Myocyte (in vitro differentiated cells): Measurements from ENCODE around the gene IGF2. TPM values are rescaled to one million over a fixed set of nuclear protein-coding genes. Genes with fewer than 3 reads are reported as not detected.

Experiments used
- DNase-seq: peaks from one replicate; pipeline ENCODE4 v3.0.0-alpha.2; 2012; ENCODE audit warnings: low read depth
- microRNA counts: library from miRNA; unstranded; fragments of <30 nt; microRNA quantifications from one replicate; lab custom pipeline; 2016
- microRNA-seq: library from miRNA; unstranded; fragments of <30 nt; microRNA quantifications from one replicate; pipeline ENCODE4, GENCODE V29; 2016
- total RNA-seq: library from RNA; depleted of rRNA; stranded (reverse); fragments of >200 nt; gene quantifications from 2 replicates; pipeline ENCODE4 v1.2.3, GENCODE V29; 2014

Gene IGF2
- total RNA-seq, 1 donor from 2014 or later = 330 TPM

DNA sequence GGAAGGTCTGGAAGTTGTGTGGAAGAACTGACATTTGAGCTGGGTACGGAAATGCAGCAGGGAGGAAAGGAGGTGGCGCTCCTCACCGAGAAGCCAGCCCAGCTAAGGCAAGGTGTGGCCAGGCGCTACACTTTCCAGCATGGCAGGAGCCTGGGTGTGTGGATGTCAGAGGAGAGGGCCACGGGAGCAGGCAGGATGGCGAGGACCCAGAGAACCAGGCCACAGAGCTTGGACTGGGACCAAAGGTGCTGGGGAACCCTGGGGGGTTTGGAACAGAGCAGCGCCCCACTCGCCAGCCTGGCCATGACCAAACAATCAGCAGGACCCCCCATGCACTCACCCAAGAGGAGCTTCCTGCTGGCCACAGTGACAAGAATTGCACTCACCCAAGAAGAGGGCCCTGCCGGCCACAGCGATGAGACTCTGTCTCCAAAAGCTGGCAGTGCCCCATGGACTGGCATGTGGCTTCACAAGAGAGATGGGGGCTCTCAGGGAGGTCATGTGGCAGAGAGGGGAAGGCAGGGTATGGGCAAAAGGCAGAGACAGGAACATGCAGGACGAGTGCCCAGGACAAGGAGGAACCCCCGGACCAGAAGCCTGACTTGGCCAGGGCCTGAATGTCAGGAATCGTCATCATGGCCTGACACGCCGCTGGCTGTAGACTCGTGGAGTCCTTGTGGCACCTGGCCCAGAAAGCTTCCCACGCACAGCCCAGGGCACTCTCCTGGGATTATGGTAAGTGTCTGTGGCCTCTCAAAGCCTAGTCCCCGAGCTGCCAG lies 45.4 kb downstream of the IGF2 start:
- peak; percentile 63 for DNase-seq

DNA sequence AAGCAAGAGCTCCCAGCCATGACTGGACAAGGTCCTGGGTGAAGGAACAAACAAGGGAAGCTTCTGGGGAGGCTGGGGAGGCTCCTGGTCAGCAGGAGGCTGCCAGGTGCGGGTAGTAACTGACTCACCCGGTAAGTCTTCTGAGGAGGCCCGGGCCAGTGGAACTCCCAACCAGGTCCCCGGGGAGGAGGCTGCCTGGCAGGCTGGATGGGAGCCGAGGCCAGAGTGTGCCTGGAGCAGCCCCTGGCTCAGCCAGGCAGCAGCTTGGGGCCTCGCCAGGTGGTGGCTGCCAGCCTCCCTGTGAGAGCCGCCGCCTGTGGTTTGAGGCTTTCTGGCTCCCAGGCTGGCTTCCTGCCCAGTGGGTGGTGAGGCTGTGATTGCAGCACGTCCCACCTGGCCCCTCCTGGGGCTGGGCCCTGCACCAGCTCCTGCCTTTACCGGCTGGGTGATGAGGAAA lies 46.2 kb downstream of the IGF2 start:
- peak; percentile 95 for DNase-seq

DNA sequence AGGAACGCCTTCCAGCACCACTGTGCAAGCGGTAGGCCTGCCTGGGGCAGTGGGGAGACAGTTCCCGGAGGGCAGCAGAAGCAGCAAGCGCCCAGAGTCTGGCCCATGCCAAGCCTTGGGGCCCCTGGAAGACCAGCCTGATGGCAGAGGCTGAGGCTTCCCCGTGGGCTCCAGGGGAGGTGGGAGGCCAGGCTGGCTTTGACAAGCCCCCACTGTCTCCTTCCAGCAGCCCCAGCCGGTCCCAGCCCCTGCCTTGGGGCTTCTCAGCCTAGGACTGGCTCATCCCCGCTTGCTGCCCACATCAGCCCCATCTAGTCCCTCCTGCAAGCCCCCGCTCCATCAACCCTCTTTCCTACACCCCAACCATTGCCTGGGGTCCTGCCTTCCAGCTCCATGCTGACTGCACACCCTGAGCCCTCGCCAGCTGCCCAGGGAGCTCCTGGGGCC lies 46.7 kb downstream of the IGF2 start:
- DNase-seq = no peak

DNA sequence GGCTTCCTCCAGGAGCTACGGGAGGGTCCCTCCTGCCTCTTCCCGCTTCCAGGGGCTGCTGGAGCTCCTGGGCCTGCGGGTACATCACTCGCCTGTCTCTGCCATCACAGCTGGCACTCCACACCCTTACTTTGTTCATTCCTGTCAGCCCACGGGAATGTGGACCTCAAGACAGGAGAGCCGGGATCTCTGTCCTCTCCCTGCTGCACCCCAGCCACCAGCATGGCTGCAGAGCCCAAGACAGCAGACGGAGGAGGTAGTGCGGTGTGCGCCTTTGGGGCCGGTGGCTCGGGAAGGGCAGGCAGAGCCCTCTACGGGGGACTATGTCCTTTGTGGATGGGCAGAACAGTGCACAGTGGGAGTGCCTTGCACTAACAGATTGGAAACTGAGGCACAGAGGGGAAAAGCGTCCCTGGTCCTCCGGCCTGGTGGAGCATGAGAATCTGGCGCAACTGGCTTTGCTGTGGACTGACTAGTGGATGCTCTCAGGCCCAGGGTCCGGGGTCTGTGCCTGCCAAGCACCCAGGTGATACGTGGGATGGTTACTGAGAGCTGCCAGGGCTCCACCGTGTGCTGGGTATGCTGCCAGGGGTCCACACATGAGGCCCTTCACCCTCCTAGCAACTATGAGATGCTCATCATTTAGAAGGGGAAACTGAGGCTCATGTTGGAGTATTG lies 47.3 kb downstream of the IGF2 start:
- DNase-seq = peak; percentile 67

DNA sequence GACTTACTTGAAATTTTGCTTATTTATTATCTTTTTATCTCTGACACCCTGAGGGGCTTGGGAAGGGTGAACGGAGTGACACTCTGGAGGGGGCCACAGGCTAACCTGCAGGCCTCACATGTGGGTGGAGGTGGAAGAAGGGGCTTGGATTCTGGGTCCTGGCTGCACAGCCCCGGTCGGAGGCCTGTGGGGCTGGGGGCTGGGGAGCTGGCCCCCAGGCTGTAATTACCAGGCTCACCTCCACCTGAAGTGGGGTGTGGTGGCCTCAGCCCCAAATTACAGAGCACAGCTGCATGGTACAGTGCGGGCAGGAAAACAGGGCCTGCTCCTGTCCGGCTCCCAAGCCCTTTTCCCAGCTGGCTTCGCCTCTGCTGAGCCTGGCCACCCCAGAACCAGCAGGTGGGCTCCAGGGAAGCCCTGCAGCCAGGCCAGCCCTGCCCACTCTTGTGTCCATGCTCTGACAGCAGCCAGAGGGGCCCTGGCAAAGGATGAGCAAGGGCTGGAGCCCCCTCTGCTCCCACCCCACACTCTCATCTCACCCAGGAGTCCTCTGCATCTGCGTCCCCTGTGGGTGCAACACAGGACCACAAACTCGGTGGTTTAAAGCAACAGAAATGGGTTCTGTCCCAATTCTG lies 48.0 kb downstream of the IGF2 start:
- no peak for DNase-seq

DNA sequence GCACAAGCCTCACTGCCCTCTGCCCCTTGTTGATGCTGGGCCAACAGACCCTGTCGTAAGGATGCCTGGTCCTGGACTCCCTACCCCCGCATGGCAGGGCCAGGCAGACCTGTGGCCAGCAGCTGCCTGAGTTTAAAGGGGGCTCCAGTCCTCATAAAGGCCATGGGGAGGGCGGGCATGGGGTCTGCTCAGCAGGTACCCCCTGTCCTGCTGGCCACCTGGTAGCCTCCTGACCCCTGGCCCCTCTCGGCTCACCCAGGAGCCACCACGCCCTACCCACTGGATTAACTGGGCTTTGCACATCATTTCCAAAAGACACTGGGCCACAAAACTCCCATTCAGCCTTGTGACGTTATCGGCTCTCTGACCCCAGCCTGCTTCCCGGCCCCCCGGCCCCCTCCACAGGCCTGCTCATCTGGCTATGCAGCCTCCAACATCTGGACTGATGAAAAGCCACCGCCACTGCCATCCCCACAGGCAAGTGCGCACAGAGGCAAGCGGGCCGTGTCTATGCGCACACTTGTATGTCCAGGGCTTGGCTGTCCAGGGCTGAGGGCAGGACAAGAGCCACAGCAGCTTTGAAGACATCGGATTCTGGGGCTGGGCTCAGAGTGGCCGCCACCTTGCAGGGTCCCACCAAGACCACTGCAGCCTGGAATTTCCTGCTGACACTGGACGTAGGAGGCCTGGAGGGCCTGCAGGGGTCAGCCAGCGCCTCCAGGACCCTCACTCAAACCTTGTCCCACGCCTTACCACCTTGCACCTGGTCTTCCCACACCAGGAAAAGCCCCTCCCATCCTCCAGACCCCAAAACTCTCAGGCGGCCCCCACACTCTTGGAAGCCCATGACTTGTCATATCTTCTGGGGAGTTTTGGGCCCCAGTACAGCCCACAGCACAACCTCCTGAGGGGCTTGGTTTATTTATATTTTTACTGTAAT lies 48.7 kb downstream of the IGF2 start:
- no peak for DNase-seq

DNA sequence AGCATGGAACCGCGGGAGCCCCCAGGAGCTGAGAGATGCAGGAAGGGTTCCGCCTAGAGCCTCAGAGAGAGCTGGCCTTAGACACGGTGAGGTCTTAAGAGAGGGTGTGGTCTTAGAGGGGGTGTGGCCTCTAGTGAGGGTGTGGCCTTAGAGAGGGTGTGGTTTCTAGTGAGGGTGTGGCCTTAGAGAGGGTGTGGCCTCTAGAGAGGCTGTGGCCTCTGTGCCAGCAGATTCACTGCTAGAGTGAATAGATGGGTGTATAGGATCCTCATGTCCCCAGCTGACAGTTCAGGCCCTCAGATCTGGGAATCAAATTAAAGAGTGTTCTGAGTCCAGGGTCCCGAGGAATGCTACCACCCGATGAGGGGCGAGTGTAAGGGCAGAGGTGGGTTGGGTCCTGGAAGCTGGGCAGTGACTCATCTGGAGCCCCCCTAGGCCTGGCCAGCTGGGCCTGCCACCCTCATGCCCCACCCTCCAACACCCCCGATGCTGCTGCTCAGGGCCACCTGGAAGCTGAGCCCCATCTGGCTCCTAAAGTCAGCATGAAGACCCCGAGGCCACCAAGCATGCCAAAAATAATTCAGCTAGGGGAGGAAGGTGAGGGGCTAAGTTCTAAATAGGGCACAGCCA lies 49.5 kb downstream of the IGF2 start:
- DNase-seq = peak; percentile 14

DNA sequence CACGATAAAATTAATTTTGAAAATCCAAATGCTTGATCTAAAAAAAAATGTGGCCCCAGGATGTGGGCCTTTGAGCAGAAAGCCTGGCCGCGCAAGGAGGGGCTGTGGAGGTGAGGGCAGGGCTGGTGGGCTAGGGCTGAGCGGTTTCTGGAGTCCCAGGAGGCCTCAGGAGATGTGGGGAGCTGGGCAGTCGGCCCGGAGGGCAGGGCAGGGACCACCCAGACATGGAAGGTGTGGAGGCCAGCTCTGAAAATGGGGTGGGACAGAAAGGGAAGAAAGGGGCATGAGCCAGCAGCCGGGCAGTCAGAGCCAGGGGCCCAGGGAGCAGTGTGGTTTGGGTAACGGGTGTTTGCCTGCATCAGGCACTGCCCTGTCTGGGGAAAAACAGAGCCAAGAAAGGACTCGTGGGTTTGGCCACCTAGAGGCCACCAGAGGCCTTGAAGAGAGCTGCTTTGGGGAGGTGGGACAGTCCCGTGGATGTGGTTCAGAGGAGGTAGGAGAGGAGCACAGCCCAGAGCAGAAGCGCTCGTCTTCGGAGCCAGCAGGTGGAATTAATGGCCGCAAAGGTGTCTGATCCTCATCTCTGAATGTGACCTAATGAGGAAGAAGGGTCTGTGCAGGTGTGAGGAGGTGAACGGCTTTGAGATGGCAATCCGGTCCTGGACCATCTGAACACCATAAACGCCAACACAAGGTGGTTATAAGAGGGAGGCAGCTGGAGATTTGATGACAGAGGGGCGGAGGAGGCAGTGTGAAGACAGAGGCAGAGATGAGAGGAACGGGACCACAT lies 50.2 kb downstream of the IGF2 start:
- no peak for DNase-seq

DNA sequence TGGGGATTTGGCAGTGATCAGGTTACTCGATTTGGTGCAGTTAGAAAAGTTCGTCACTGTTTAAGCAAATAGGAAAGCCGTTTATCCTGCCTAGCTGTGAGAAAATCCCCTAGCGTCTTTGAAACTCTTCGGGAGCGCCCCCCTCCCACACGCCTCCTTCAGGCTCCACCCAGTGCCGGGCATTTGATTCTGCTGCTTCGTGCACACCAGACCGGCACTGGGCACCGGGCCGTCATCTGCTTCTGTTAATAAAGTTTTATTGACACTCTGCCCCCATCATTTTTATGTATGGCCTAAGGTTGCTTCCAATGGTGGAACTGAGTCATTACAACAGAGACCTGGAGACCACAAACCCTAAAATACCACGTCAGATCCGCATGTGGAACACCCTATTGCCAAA lies 50.9 kb downstream of the IGF2 start:
- no peak for DNase-seq

DNA sequence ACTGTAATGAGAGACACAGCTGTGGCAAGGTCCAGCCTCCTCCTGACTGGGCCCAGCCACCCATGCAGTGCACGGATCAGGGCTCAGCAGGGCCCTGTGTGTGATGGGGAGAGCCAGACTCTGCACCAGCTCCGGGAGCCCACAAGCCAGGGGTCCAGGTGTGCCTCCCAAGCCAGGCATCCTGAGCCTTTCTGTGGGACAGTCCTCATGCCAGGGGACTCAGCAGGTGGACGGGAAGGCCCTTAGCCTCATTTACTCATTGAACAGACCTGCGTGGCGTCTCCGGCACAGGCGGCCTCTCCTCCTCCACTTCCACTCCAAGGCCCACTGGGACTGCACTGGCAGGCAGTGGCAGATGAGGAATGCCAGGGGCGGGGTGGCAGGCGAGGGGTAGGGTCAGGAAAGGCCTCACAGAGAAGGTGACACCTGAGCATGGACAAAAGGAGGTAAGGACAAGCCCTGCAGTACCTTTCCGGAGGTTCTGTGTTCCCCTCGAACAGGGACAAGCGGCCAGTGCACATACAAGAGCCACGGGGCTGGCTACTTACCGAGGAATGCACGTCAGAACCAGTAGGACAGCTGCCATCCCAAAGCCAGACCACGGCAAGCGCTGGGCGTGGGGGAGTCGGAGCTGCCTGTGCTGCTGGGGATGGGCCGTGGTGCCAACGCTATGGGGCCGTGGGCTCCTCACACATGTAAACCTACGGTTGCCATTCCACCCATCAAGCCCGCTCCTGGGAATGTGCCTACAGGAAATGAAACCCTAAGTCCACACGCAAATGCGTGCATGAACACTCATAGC lies 52.7 kb downstream of the IGF2 start:
- peak; percentile 38 for DNase-seq

DNA sequence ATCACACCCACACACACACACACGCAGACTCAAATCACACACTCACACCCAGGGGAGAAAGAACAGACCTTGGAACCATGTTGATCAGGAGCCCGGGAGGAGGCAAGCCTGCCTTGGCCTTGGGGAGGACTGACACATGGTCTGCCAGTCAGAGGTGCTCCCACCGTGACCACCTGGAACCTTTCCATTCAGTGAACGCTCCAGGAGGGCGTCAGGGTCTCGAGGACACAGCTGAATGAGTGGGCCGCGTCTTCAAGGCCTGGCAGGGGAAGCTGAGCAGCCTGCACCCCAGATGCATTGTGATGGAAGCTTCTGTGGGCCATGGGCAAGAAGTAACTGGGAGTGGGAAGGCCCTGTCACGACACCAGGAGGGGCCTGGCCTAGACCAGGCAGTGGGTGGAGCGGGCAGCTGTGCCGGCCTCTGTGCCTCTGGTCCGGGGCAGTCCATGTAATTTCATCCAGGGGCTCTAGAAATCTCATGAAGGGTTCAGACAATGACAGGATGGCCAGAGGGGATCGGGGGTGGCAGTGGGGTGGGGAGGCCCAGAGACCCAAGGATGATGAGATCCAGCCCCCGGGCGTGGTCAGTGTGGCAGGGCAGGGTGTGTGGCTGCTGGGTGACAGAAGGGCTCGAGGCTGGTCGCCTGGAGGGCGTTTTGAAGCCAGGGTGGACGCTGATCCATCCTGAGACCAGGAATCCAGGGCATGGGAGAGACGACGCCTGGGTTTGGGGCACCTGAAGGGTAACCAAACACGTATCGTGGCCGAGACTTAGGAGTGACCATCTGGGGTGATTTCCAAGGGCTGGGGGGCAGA lies 53.7 kb downstream of the IGF2 start:
- no peak for DNase-seq

DNA sequence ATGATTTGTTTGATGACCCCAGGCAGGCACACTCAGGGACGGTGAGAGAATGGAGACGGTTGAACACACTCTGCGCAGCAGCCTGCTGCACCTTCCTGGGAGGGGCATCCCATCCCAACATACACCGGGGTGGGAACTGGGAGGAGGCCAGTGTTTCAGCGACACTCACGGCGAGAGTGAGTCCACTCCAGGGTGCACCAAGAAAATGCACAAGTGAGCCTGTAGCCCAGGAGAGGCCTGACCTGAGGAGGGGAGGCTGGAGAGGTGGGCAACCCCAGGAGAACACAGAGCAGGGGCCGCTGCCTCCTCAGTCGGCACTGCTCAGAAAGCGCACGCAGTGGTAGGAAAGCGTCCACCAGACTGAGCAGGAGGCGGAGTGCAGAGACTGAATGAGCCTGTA lies 54.5 kb downstream of the IGF2 start:
- DNase-seq = no peak

MicroRNAs encoded within 50 kb of the gene (microRNA counts, 767-probe panel; counts per million panel counts)
- microRNA hsa-miR-483-3p (lab: Ali Mortazavi, UCI) (not detected), microRNA hsa-miR-483-5p (lab: Ali Mortazavi, UCI) (not detected)

Small RNAs within 50 kb of the gene (microRNA-seq; reads per million reads assigned to microRNA genes)
- not detected for gene MIR4686
- gene MIR483 = 486 reads per million, percentile 73 among the genes with 10 or more reads in this experiment

Other genes with a start within 250 kb of the IGF2 start
- gene PRR33, start 247.5 kb downstream of the IGF2 start, total RNA-seq = 1.4 and 3.9 TPM in 2 replicates
- 1,570 and 2,000 TPM in 2 replicates for gene TNNT3, start 219.7 kb downstream of the IGF2 start, total RNA-seq
- gene MRPL23, start 192.1 kb downstream of the IGF2 start, total RNA-seq = 95.2 and 101 TPM in 2 replicates
- 9,050 and 10,998 TPM in 2 replicates for gene H19, start 141.5 kb downstream of the IGF2 start, total RNA-seq
- gene INS, start 21.8 kb upstream of the IGF2 start, total RNA-seq = not detected in 2 replicates
- not detected in 2 replicates for gene TH, start 32.4 kb upstream of the IGF2 start, total RNA-seq
- gene ASCL2, start 131.2 kb upstream of the IGF2 start, total RNA-seq = not detected in 2 replicates
- gene C11orf21, start 162.5 kb upstream of the IGF2 start, total RNA-seq = not detected in 2 replicates
- not detected in 2 replicates for gene TSPAN32, start 162.6 kb upstream of the IGF2 start, total RNA-seq
- 429 and 434 TPM in 2 replicates for gene CD81, start 237.9 kb upstream of the IGF2 start, total RNA-seq